ENCODE measurements around the gene FHOD3. TPM values are rescaled to one million over a fixed set of nuclear protein-coding genes. Genes with fewer than 3 reads are reported as not detected.

Gene FHOD3
- total and polyA plus RNA-seq, 2 of the 8 experiments (the other 6 are each of a cell fraction or from before 2014, with no cell fraction given): 9.7 to 10.5 TPM

GRCh38 chr18:36325846-36326245 is 28.3 kb downstream of the FHOD3 start (continued):
- no peak for TF ChIP-seq CEBPB (IDR thresholded peaks at IDR 0.05; ENCODE audit: low read depth, low read length)
- no peak for TF ChIP-seq SIX5 (IDR thresholded peaks at IDR 0.05; ENCODE audit: low read depth, low read length)
- no peak for TF ChIP-seq NRF1 (IDR thresholded peaks at IDR 0.05; ENCODE audit: low read depth, low read length)
